ENCODE measurements around the gene CPT1A.

The CPT1A gene

GRCh38 chr11:68751331-68751856 lies 90.3 kb downstream of the CPT1A start, which contains the start of gene TESMIN:
TSS of gene TESMIN (minus strand) at chr11:68751520. CDS start at chr11:68750660, 860 bp downstream.
- Histone ChIP-seq H3K9ac (ENCODE audit: low read depth, low read length) (peak within 1 kb of the TSS; percentile 83), H3K4me1 (ENCODE audit: control insufficient read depth, insufficient read depth, low read length) (peaks cover 31% of the 10 kb centered on the region), H3K27me3 (ENCODE audit: control insufficient read depth, insufficient read depth, low read length) (no peaks in the 10 kb centered on the region), H3K4me3 (ENCODE audit: low read depth, low read length) (peak within 1 kb of the TSS; percentile 69), H3K36me3 (ENCODE audit: control insufficient read depth, insufficient read depth, low read length) (peaks cover 14% of the 10 kb centered on the region), H3K27ac (ENCODE audit: low read depth, low read length) (peak within 1 kb of the TSS; percentile 82), H3K9me3 (ENCODE audit: control insufficient read depth, insufficient read depth, low read length) (no peaks in the 10 kb centered on the region)

GRCh38 chr11:68751004-68751325 lies 90.8 kb downstream of the CPT1A start:
- H3K9ac ChIP-seq (ENCODE audit: low read depth, low read length): peak overlapping the region; percentile 74; the same call in 1 of the 2 replicates
- H3K4me3 ChIP-seq (ENCODE audit: low read depth, low read length): peak overlapping the region; percentile 57; the same call in 1 of the 2 replicates
- H3K27me3 ChIP-seq (ENCODE audit: control insufficient read depth, insufficient read depth, low read length): no peaks in the 10 kb centered on the region
- H3K9me3 ChIP-seq (ENCODE audit: control insufficient read depth, insufficient read depth, low read length): no peaks in the 10 kb centered on the region
- H3K36me3 ChIP-seq (ENCODE audit: control insufficient read depth, insufficient read depth, low read length): peaks cover 18% of the 10 kb centered on the region
- peaks cover 31% of the 10 kb centered on the region for H3K4me1 ChIP-seq (ENCODE audit: control insufficient read depth, insufficient read depth, low read length)
- peak overlapping the region; percentile 59 for H3K27ac ChIP-seq (ENCODE audit: low read depth, low read length)

GRCh38 chr11:68750195-68751003 lies 91.3 kb downstream of the CPT1A start:
- Histone ChIP-seq H3K4me1 (ENCODE audit: control insufficient read depth, insufficient read depth, low read length) (peaks cover 31% of the 10 kb centered on the region), H3K27me3 (ENCODE audit: control insufficient read depth, insufficient read depth, low read length) (no peaks in the 10 kb centered on the region), H3K9me3 (ENCODE audit: control insufficient read depth, insufficient read depth, low read length) (no peaks in the 10 kb centered on the region), H3K4me3 (ENCODE audit: low read depth, low read length) (peak overlapping the region; percentile 69), H3K9ac (ENCODE audit: low read depth, low read length) (peak overlapping the region; percentile 83), H3K36me3 (ENCODE audit: control insufficient read depth, insufficient read depth, low read length) (peaks cover 24% of the 10 kb centered on the region), H3K27ac (ENCODE audit: low read depth, low read length) (peak overlapping the region; percentile 82)

GRCh38 chr11:68749229-68750123 lies 92.2 kb downstream of the CPT1A start:
- peak overlapping the region; percentile 82 for H3K27ac ChIP-seq (ENCODE audit: low read depth, low read length)
- peaks cover 33% of the 10 kb centered on the region for H3K36me3 ChIP-seq (ENCODE audit: control insufficient read depth, insufficient read depth, low read length)
- peaks cover 31% of the 10 kb centered on the region for H3K4me1 ChIP-seq (ENCODE audit: control insufficient read depth, insufficient read depth, low read length)
- peak overlapping the region; percentile 69 for H3K4me3 ChIP-seq (ENCODE audit: low read depth, low read length)
- no peaks in the 10 kb centered on the region for H3K9me3 ChIP-seq (ENCODE audit: control insufficient read depth, insufficient read depth, low read length)
- peak overlapping the region; percentile 83 for H3K9ac ChIP-seq (ENCODE audit: low read depth, low read length)
- no peaks in the 10 kb centered on the region for H3K27me3 ChIP-seq (ENCODE audit: control insufficient read depth, insufficient read depth, low read length)

- H3K4me3 ChIP-seq (ENCODE audit: low read depth, low read length): no peak overlapping the region
- peaks cover 31% of the 10 kb centered on the region for H3K4me1 ChIP-seq (ENCODE audit: control insufficient read depth, insufficient read depth, low read length)
- no peak overlapping the region for H3K27ac ChIP-seq (ENCODE audit: low read depth, low read length)
- H3K9ac ChIP-seq (ENCODE audit: low read depth, low read length): no peak overlapping the region
- H3K9me3 ChIP-seq (ENCODE audit: control insufficient read depth, insufficient read depth, low read length): no peaks in the 10 kb centered on the region
- no peaks in the 10 kb centered on the region for H3K27me3 ChIP-seq (ENCODE audit: control insufficient read depth, insufficient read depth, low read length)
- H3K36me3 ChIP-seq (ENCODE audit: control insufficient read depth, insufficient read depth, low read length): peaks cover 46% of the 10 kb centered on the region
These were observed 93.7 kb downstream of the CPT1A start for GRCh38 chr11:68748061-68748460.

GRCh38 chr11:68743539-68743938 lies 98.2 kb downstream of the CPT1A start:
- Histone ChIP-seq H3K4me1 (ENCODE audit: control insufficient read depth, insufficient read depth, low read length) (peaks cover 24% of the 10 kb centered on the region; the same call in 1 of the 2 replicates), H3K36me3 (ENCODE audit: control insufficient read depth, insufficient read depth, low read length) (peaks cover 52% of the 10 kb centered on the region), H3K4me3 (ENCODE audit: low read depth, low read length) (no peak overlapping the region), H3K27ac (ENCODE audit: low read depth, low read length) (no peak overlapping the region), H3K27me3 (ENCODE audit: control insufficient read depth, insufficient read depth, low read length) (no peaks in the 10 kb centered on the region), H3K9ac (ENCODE audit: low read depth, low read length) (no peak overlapping the region), H3K9me3 (ENCODE audit: control insufficient read depth, insufficient read depth, low read length) (no peaks in the 10 kb centered on the region)

- Histone ChIP-seq H3K36me3 (ENCODE audit: control insufficient read depth, insufficient read depth, low read length) (peaks cover 56% of the 10 kb centered on the region), H3K27me3 (ENCODE audit: control insufficient read depth, insufficient read depth, low read length) (no peaks in the 10 kb centered on the region), H3K4me1 (ENCODE audit: control insufficient read depth, insufficient read depth, low read length) (peaks cover 10% of the 10 kb centered on the region; the same call in 1 of the 2 replicates), H3K9me3 (ENCODE audit: control insufficient read depth, insufficient read depth, low read length) (no peaks in the 10 kb centered on the region), H3K4me3 (ENCODE audit: low read depth, low read length) (no peak overlapping the region), H3K27ac (ENCODE audit: low read depth, low read length) (peak overlapping the region; percentile 33), H3K9ac (ENCODE audit: low read depth, low read length) (no peak overlapping the region)
These were observed 100.3 kb downstream of the CPT1A start for GRCh38 chr11:68741463-68741862.

- Histone ChIP-seq H3K4me1 (ENCODE audit: control insufficient read depth, insufficient read depth, low read length) (no peaks in the 10 kb centered on the region), H3K9me3 (ENCODE audit: control insufficient read depth, insufficient read depth, low read length) (no peaks in the 10 kb centered on the region), H3K9ac (ENCODE audit: low read depth, low read length) (no peak overlapping the region), H3K27me3 (ENCODE audit: control insufficient read depth, insufficient read depth, low read length) (no peaks in the 10 kb centered on the region), H3K36me3 (ENCODE audit: control insufficient read depth, insufficient read depth, low read length) (peaks cover 31% of the 10 kb centered on the region), H3K4me3 (ENCODE audit: low read depth, low read length) (no peak overlapping the region), H3K27ac (ENCODE audit: low read depth, low read length) (no peak overlapping the region)
These were observed 106.1 kb downstream of the CPT1A start for GRCh38 chr11:68735646-68736045.

GRCh38 chr11:68735125-68735524 lies 106.6 kb downstream of the CPT1A start:
- Histone ChIP-seq H3K36me3 (ENCODE audit: control insufficient read depth, insufficient read depth, low read length) (peaks cover 31% of the 10 kb centered on the region), H3K27me3 (ENCODE audit: control insufficient read depth, insufficient read depth, low read length) (no peaks in the 10 kb centered on the region), H3K4me1 (ENCODE audit: control insufficient read depth, insufficient read depth, low read length) (no peaks in the 10 kb centered on the region), H3K9me3 (ENCODE audit: control insufficient read depth, insufficient read depth, low read length) (no peaks in the 10 kb centered on the region), H3K4me3 (ENCODE audit: low read depth, low read length) (no peak overlapping the region), H3K9ac (ENCODE audit: low read depth, low read length) (no peak overlapping the region), H3K27ac (ENCODE audit: low read depth, low read length) (no peak overlapping the region)

- Histone ChIP-seq H3K36me3 (ENCODE audit: control insufficient read depth, insufficient read depth, low read length) (peaks cover 31% of the 10 kb centered on the region), H3K4me3 (ENCODE audit: low read depth, low read length) (no peak overlapping the region), H3K27ac (ENCODE audit: low read depth, low read length) (no peak overlapping the region), H3K4me1 (ENCODE audit: control insufficient read depth, insufficient read depth, low read length) (peaks cover 4% of the 10 kb centered on the region; the same call in 1 of the 2 replicates), H3K9ac (ENCODE audit: low read depth, low read length) (no peak overlapping the region), H3K9me3 (ENCODE audit: control insufficient read depth, insufficient read depth, low read length) (no peaks in the 10 kb centered on the region), H3K27me3 (ENCODE audit: control insufficient read depth, insufficient read depth, low read length) (no peaks in the 10 kb centered on the region)
These were observed 107.6 kb downstream of the CPT1A start for GRCh38 chr11:68734111-68734510.

Data from HUES48 (cell line).